GM23338 (cell line): ENCODE data around the gene ANTXR2. TPM values are rescaled to one million over a fixed set of nuclear protein-coding genes. Genes with fewer than 3 reads are reported as not detected.

Source experiments
- ATAC-seq: fragments of 200-7000 bp; cut with Tn5 transposase; 3 replicates; pipeline ENCODE4 v1.9.1; 2020
- DNase-seq: peaks from one replicate; pipeline ENCODE4 v3.0.0-alpha.2; 2015; ENCODE audit warnings: low spot score
- H2AFZ ChIP-seq: fragments of 200-600 bp; sonication (generic); 2 replicates; pipeline ENCODE4 v1.8.0; 2016; ENCODE audit warnings: antibody characterized with exemption, mild to moderate bottlenecking, moderate library complexity
- H3F3A ChIP-seq: fragments of 200-600 bp; sonication (generic); replicated peaks from 2 replicates; pipeline ENCODE4 v1.8.0; 2017; ENCODE audit warnings: antibody characterized with exemption, mixed run types, low read depth
- H3K27ac ChIP-seq: fragments of 200-600 bp; sonication (generic); 2 replicates; pipeline ENCODE4 v1.6.1; 2016; ENCODE audit warnings: low read depth
- H3K27me3 ChIP-seq: fragments of 200-600 bp; sonication (generic); 2 replicates; pipeline ENCODE4 v1.8.0; 2016; ENCODE audit warnings: mild to moderate bottlenecking, mixed run types, moderate library complexity; ENCODE audit not compliant: insufficient read depth
- H3K36me3 ChIP-seq: fragments of 200-600 bp; sonication (generic); 2 replicates; pipeline ENCODE4 v1.8.0; 2016; ENCODE audit warnings: mild to moderate bottlenecking; ENCODE audit not compliant: insufficient read depth
- H3K4me1 ChIP-seq: fragments of 200-600 bp; sonication (generic); 2 replicates; pipeline ENCODE4 v1.8.0; 2016; ENCODE audit warnings: mild to moderate bottlenecking, moderate library complexity; ENCODE audit not compliant: insufficient read depth
- H3K4me2 ChIP-seq: fragments of 200-600 bp; sonication (generic); 2 replicates; pipeline ENCODE4 v1.7.1; 2017; ENCODE audit warnings: mixed run types
- H3K4me3 ChIP-seq: fragments of 200-600 bp; sonication (generic); 2 replicates; pipeline ENCODE4 v1.6.1; 2016; ENCODE audit warnings: mixed run types
- H3K79me2 ChIP-seq: fragments of 200-600 bp; sonication (generic); replicated peaks from 2 replicates; pipeline ENCODE4 v1.8.0; 2017; ENCODE audit warnings: mild to moderate bottlenecking; ENCODE audit not compliant: insufficient read depth
- H3K9me2 ChIP-seq: fragments of 200-600 bp; sonication (generic); 2 replicates; pipeline ENCODE4 v1.8.0; 2017; ENCODE audit not compliant: insufficient read depth
- H4K20me1 ChIP-seq: fragments of 200-600 bp; sonication (generic); replicated peaks from 2 replicates; pipeline ENCODE4 v1.8.0; 2017; ENCODE audit warnings: mild to moderate bottlenecking; ENCODE audit not compliant: insufficient read depth
- H3K27ac Mint-ChIP-seq: 2 replicates; pipeline ENCODE4 v1.8.0; 2020; ENCODE audit warnings: inconsistent platforms, mild to moderate bottlenecking, moderate library complexity, mixed read lengths
- H3K27me3 Mint-ChIP-seq: 3 replicates; pipeline ENCODE4 v1.8.0; 2022; ENCODE audit warnings: low read depth, mild to moderate bottlenecking, moderate library complexity, mixed read lengths, inconsistent platforms; ENCODE audit not compliant: insufficient read depth, poor library complexity
- H3K36me3 Mint-ChIP-seq: 3 replicates; pipeline ENCODE4 v1.8.0; 2021; ENCODE audit warnings: low read depth, mild to moderate bottlenecking, inconsistent platforms, moderate library complexity, mixed read lengths
- H3K4me1 Mint-ChIP-seq: 3 replicates; pipeline ENCODE4 v1.8.0; 2020; ENCODE audit warnings: mild to moderate bottlenecking, inconsistent platforms, mixed read lengths
- H3K4me3 Mint-ChIP-seq: 3 replicates; pipeline ENCODE4 v1.8.0; 2021; ENCODE audit warnings: moderate library complexity, mild to moderate bottlenecking, inconsistent platforms, mixed read lengths
- H3K9me3 Mint-ChIP-seq: 3 replicates; pipeline ENCODE4 v1.8.0; 2020; ENCODE audit warnings: moderate library complexity, mild to moderate bottlenecking, inconsistent platforms, mixed read lengths
- CREB1 ChIP-seq: fragments of 250-450 bp; sonication (Bioruptor Pico); IDR thresholded peaks from 2 replicates; pipeline ENCODE4 v1.5.0; 2020; ENCODE audit warnings: low read depth, mild to moderate bottlenecking, moderate library complexity
- CTCF ChIP-seq, 2 experiments: fragments of 200-600 bp in 1 of 2; sonication (generic) in 1 of 2; conservative IDR thresholded peaks; 2 replicates each; pipeline versions ENCODE4 v1.5.1 to v1.6.1; 2016 to 2017; ENCODE audit warnings: antibody characterized with exemption in 2 of 2, low read depth in 2 of 2, mild to moderate bottlenecking in 2 of 2, moderate library complexity in 1 of 2
- ETS1 ChIP-seq: IDR thresholded peaks from 2 replicates; pipeline ENCODE4 v1.6.1; 2016; ENCODE audit warnings: antibody characterized with exemption
- EZH2 ChIP-seq: fragments of 200-600 bp; sonication (generic); IDR thresholded peaks from one replicate; pipeline ENCODE4 v1.8.0; 2017; ENCODE audit warnings: antibody characterized with exemption, mild to moderate bottlenecking, low read depth; ENCODE audit not compliant: unreplicated experiment
- EZH2phosphoT487 ChIP-seq: fragments of 200-600 bp; sonication (generic); IDR thresholded peaks from one replicate; pipeline ENCODE4 v1.8.1; 2018; ENCODE audit warnings: antibody characterized with exemption; ENCODE audit not compliant: unreplicated experiment
- JUNB ChIP-seq: IDR thresholded peaks from one replicate; pipeline ENCODE4 v1.6.1; 2016; ENCODE audit warnings: antibody characterized with exemption; ENCODE audit not compliant: unreplicated experiment
- NANOG ChIP-seq: IDR thresholded peaks from 2 replicates; pipeline ENCODE4 v1.6.1; 2016; ENCODE audit warnings: antibody characterized with exemption, borderline replicate concordance
- POLR2AphosphoS5 ChIP-seq: IDR thresholded peaks from 2 replicates; pipeline ENCODE4 v1.6.1; 2016; ENCODE audit warnings: antibody characterized with exemption, low read depth
- REST ChIP-seq: IDR thresholded peaks from one replicate; pipeline ENCODE4 v1.6.1; 2018; ENCODE audit warnings: antibody characterized with exemption; ENCODE audit not compliant: unreplicated experiment
- STAT1 ChIP-seq: IDR thresholded peaks from one replicate; pipeline ENCODE4 v1.6.1; 2016; ENCODE audit warnings: antibody characterized with exemption; ENCODE audit not compliant: unreplicated experiment
- ZNF114 ChIP-seq: fragments of 250-450 bp; sonication (Bioruptor Pico); IDR thresholded peaks from 2 replicates; pipeline ENCODE4 v1.5.0; 2020; ENCODE audit warnings: mild to moderate bottlenecking, moderate library complexity
- ZNF331 ChIP-seq: fragments of 250-450 bp; sonication (Bioruptor Pico); IDR thresholded peaks from 2 replicates; pipeline ENCODE4 v1.5.0; 2020; ENCODE audit warnings: low read depth, mild to moderate bottlenecking, moderate library complexity
- ZNF462 ChIP-seq: fragments of 250-450 bp; sonication (Bioruptor Pico); IDR thresholded peaks from 2 replicates; pipeline ENCODE4 v1.5.0; 2020; ENCODE audit warnings: mild to moderate bottlenecking, moderate library complexity
- polyA plus RNA-seq: library from polyadenylated mRNA; unstranded; fragments of >200 nt; fragmentation: Nextera tagmentation; extraction: Ambion mirVana; gene quantifications from 2 replicates; pipeline ENCODE4 v1.2.1, GENCODE V29; 2016
- total RNA-seq: library from RNA; depleted of rRNA; stranded (reverse); fragments of >200 nt; shearing (Covaris generic); gene quantifications from 2 replicates; pipeline ENCODE4 v1.2.3, GENCODE V29; 2014

ANTXR2 gene
- total and polyA plus RNA-seq, 2 experiments from 2014 or later, result 2.0 to 5.3 TPM

GRCh38 chr4:80015407-80016189 is 57.4 kb downstream of the ANTXR2 start:
- H3K4me3 ChIP-seq, result no peak overlapping the region
- DNase-seq (no peak), ATAC-seq (no peak)
- H3K36me3 ChIP-seq, result no peaks in the 10 kb centered on the region
- H3K4me1 ChIP-seq, result peaks cover 5% of the 10 kb centered on the region
- TF ChIP-seq EZH2 (no peak), ZNF462 (no peak), NANOG (no peak), ZNF114 (CRISPR knock-in tag) (no peak), POLR2AphosphoS5 (no peak), STAT1 (no peak), CTCF (conservative IDR thresholded peaks at IDR 0.05; ENCODE audit: low read depth in 2 of 2) (no peak), ZNF331 (CRISPR knock-in tag) (no peak), EZH2phosphoT487 (no peak), REST (no peak), JUNB (no peak), CREB1 (CRISPR knock-in tag) (no peak), ETS1 (no peak)
- no peaks in the 10 kb centered on the region for H3K36me3 Mint-ChIP-seq
- no peak overlapping the region for H3K27ac Mint-ChIP-seq
- H3K9me2 ChIP-seq, result no peaks in the 10 kb centered on the region
- no peaks in the 10 kb centered on the region for H3K9me3 Mint-ChIP-seq
- peaks cover 2% of the 10 kb centered on the region; the same call in 2 of the 3 replicates for H3K4me1 Mint-ChIP-seq
- no peaks in the 10 kb centered on the region for H3K27me3 Mint-ChIP-seq
- no peak overlapping the region for H3K4me2 ChIP-seq
- H3K4me3 Mint-ChIP-seq, result no peak overlapping the region
- no peaks in the 10 kb centered on the region for H3K79me2 ChIP-seq
- H3K27ac ChIP-seq, result no peak overlapping the region
- H3K27me3 ChIP-seq, result no peaks in the 10 kb centered on the region
- no peak overlapping the region for H2AFZ ChIP-seq
- H4K20me1 ChIP-seq, result no peaks in the 10 kb centered on the region
- no peaks in the 10 kb centered on the region for H3F3A ChIP-seq
